GM18517 (cell line): ENCODE data around the gene STAG1.
"Not testable (repeated sequence)": the region's sequence is repeated elsewhere in the genome, so short reads cannot be mapped to it uniquely, and the experiment has no call there.

Experiments
- ATAC-seq: cut with Tn5 transposase; IDR thresholded peaks from one replicate; pipeline ENCODE4 v1.9.1; 2021; ENCODE audit warnings: mild to moderate bottlenecking, moderate library complexity; ENCODE audit not compliant: unreplicated experiment

STAG1 gene

DNA sequence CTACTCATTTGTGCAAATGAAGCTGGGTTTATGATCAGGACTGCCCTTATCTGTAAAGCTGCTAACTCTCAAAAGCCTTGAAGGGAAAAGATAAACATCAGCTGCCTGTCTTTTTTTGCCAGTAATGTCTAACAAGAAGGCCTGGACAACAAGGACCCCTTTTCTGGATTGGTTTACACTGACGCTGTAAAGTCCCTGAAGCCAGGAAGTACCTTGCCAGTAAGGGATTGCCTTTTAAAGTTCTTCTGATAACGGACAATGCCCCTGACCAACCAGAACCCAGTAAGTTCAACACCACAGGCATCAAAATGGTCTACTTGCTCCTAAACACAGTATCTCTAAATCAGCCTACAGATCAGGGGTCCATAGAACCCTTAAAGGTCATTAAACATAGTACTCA is 324.0 kb downstream of the STAG1 start:
- ATAC-seq: no peak

- no peak for ATAC-seq
Observed at GRCh38 chr3:136427236-136427635, 324.9 kb downstream of the STAG1 start.

GRCh38 chr3:136414476-136414875 is 337.7 kb downstream of the STAG1 start:
- ATAC-seq: no peak

GRCh38 chr3:136412307-136412706 is 339.9 kb downstream of the STAG1 start:
- no peak for ATAC-seq

DNA sequence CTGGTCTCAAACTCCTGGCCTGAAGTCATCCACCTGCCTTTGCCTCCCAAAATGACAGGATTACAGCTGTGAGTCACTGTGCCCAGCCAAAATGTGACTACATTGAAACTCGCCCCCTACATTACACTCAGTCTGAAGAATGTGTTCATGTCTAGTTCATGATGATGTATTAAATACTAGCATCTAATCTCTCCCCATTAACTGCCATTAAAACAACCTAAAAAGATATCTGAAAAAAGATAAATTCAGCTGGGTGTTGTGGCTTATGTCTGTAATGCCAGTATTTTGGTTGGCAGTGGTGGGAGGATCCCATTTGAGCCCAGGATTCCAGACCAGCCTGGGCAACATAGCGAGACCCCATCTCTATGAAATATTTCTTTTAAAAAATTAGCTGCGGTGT is 342.6 kb downstream of the STAG1 start:
- no peak for ATAC-seq

GRCh38 chr3:136404056-136404455 is 348.1 kb downstream of the STAG1 start:
- ATAC-seq: no peak

DNA sequence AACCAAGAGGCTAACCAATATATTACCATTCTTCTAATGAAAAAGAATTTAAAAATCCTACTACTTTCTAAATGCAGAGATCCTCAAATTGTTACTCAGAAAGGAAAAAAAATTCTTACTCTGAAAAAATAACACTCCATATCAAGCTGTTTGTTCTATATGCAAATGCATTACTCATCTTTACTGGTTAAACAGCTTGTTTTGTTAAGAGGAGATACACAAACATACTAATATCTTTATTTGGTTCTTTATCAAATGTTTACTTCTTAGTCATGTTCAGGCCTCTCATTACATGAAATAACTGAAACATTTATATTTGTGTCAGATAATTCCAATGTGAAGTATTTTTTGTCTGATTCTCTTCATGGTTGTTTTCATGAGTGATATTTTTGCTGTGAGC is 355.3 kb downstream of the STAG1 start:
- ATAC-seq: no peak

GRCh38 chr3:136390574-136390973 is 361.6 kb downstream of the STAG1 start:
- no peak for ATAC-seq

- ATAC-seq: no peak
Observed at GRCh38 chr3:136387031-136387430, 365.1 kb downstream of the STAG1 start.

DNA sequence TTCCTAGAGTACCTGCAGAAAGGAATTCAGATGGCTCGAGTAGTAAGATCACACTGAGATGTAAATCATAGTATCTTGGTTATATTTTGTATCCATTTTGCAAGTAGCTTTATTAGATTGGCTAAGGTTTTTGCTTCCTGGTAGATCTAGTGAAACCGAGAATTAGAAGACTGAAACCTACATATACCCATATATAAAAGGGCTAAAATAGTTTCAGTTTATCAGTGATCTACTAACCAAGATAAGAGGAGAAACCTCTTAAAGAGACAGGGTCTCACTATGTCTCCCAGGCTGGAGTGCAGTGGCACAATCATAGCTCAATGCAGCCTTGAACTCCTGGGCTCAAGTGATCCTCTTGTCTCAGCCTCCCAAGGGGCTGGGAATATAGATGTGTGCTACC is 366.7 kb downstream of the STAG1 start:
- ATAC-seq: peak; percentile 93

GRCh38 chr3:136381051-136381450 is 371.1 kb downstream of the STAG1 start:
- no peak for ATAC-seq

DNA sequence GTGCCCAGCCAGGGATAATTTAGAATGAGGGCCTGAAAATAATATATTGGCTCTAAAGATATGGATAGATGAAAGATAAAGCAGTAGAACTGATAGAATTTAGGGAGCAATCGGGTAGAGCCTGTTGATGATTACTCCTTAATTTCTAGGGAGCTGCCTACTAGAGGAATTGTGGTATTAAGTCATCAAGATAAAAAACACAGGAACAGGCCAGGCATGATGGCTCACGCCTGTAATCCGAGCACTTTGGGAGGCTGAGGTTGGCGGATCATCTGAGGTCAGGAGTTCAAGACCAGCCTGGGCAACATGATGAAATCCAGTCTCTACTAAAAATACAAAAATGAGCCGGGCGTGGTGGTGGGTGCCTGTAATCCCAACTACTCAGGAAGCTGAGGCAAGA is 371.6 kb downstream of the STAG1 start:
- ATAC-seq: no peak

DNA sequence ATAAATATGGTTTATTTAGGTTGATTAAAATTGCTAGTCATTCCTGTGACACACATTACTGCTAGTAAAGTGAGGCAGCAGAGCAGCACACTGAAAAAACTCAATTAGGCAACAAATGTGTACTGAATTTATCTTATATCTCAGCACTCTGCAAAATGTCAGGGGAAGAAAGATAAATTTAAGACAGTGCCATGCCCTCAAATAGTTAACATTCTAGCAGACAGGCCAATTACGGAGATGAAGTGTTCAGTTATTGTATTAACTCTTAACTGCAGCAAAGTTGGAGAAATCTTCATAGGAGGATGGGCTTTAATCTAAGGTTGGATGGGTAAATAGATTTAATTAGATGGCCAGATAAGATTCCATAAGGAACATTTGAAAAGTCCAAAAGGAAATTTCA is 374.2 kb downstream of the STAG1 start:
- no peak for ATAC-seq

DNA sequence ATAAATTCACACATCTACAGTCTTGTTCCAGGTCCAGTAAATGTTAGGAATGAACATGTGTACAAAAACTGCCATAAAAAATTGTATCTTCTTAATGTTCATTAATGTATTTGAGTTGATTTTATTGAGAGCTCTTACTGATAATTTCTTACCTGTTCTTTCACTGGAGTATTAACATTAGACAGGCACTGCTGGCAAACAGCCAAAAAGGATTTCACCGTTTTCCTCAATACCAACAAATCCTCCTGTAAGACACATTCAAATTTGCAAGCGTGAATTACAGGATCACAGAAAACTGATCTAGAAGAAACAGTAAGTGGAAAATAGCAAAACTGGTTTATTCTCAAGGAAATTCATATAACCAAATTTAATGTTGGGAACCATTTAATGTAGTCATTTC is 374.7 kb downstream of the STAG1 start:
- ATAC-seq: no peak

GRCh38 chr3:136375800-136376199 is 376.4 kb downstream of the STAG1 start:
- ATAC-seq: not testable (repeated sequence)

GRCh38 chr3:136366289-136366688 is 385.9 kb downstream of the STAG1 start:
- ATAC-seq: no peak

GRCh38 chr3:136353461-136353860 is 398.7 kb downstream of the STAG1 start:
- ATAC-seq: peak; percentile 58

DNA sequence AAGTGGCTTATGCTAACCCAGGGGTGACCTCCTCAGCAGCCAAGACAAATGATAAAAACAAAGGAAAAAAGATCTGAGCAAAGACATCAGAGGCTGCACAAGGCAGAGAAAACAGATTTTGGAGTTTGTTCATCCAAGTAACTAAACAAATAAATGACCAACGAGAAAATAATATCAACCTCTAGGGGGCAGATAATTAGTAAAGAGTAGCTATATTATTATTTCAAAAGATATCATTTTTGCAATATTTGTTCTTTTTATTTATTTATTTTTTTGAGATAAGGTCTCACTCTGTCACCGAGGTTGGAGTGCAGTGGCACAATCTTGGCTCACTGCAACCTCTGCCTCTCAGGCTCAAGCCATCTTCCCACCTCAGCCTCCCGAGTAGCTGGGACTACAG is 400.3 kb downstream of the STAG1 start:
- no peak for ATAC-seq

DNA sequence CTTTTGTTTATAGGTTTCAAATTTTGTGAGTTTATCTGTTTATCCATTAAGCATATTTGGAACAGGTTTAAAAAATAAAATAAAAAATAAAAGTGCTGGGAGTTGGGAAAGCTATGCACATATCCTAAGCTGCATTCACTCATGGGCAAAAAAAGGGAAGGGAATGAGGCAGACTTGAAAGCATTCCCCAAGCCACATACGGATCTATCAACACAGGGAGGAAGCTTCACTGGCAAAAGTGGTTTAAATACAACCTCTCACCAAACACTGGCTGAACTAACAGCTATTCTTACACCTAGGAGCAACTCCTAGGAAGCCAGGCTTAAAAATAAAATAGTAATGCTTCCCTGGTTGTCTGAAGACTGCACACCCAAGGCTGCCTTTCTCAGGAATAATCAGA is 400.8 kb downstream of the STAG1 start:
- no peak for ATAC-seq

DNA sequence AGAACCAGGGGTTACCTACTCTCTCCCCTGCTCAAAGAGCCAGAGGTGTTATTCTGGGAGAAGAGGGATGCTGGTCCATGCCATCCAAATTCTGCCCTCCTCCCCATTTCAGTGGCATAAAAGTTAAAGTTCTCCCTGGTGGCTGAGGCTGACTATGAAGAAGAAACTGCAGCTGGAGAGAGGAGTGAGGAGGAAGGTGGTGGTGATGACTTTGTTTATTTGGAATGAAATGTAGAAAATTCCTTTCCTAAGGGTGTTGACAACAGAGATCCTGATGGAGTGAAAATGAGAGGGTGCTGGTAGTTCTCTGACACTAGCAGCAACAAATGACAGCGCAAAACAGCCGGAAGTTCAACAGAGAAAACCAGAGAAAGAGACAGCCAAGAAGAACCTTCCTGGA is 401.6 kb downstream of the STAG1 start:
- no peak for ATAC-seq

- no peak for ATAC-seq
Observed at GRCh38 chr3:136350132-136350531, 402.0 kb downstream of the STAG1 start.

GRCh38 chr3:136346486-136346885 is 405.7 kb downstream of the STAG1 start:
- ATAC-seq: no peak

DNA sequence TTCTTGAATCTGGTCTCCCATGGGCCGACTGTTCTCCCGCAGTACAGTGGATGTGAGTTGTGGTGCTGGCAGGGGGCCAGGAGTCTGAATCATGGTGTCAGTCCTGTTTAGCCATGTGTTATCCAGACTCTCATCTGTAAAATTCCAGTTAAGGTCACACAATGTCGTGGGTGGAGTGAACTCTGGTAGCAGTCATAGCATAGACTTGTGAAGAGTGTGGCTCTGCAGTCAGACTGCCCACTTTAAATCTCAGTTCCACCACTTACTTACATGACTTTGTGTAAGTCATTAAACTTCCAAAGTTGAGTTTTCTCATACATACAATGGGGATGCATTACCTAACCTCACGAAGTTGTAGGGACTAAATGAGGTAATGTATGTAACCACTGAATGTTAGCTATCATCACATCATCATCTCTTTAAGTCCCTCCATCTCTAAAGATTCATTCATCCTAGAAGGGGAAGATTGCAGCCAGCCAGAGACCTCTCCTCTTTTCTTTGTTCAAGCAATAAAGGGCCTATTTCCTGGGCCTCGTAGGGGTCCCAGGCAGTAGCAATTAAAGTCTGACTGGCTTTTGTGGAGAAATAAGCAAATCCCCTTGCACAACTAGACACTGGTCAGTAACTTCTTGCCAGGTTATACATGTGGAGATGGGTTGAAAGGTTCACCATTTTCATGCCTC is 408.2 kb downstream of the STAG1 start:
- no peak for ATAC-seq
